Smooth muscle cell of the pulmonary artery (primary cell): Measurements from ENCODE around the gene POC1B. TPM values are rescaled to one million over a fixed set of nuclear protein-coding genes. Genes with fewer than 3 reads are reported as not detected.

ENCODE experiments used
- total RNA-seq: library from RNA; depleted of rRNA; stranded (reverse); fragments of >200 nt; gene quantifications from 2 replicates; pipeline ENCODE4 v1.2.3, GENCODE V29; 2014

The POC1B gene
- total RNA-seq, result 12.8 and 15.4 TPM in 2 replicates

DNA sequence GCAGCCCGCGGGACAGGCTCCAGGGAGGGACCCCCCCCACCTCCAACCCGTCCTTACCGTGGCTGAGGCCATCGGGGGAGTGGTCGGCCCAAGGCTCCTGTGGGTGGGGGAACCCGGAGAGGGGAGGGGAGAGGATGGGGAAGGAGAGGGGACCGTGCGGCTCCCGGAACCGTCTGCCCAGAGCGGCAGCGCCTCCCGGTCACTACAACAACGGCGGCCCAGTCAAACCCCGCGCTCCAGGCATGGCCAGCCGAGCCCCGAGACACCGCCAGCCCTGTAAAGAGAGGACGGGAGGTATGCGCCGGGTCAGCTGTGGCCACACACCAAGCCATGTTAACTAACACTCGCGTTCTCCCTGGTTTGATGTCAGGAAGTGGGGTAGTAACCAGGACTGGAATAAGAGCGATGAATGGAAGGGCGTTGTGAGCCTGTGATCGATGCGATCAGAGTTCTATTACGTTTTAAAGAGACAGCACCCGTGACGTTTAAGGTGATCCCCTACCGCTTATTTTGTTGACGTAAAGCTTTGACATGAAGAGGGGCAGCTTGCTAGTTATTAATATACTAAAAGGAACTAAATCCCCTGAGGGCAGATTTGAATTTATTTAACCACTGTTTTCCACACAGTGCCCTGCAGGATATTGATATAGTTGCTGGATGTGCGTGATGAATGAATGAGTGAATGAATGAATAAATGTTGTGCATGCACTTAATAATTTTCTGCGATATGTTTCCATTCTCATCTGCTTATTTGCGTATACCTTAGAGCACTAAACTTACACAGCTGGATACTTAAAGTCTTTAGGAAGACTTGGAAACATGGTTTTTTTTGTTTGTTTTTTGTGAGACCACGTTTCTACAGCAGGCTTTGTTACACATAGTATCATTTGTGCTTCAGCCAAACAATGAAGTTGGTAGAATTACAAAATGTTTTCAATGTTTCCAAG lies at the start of gene POC1B:
TSS of gene POC1B (minus strand) at position 224 of the 947 bp plus-strand sequence. CDS start at position 72, 152 bp downstream.

DNA sequence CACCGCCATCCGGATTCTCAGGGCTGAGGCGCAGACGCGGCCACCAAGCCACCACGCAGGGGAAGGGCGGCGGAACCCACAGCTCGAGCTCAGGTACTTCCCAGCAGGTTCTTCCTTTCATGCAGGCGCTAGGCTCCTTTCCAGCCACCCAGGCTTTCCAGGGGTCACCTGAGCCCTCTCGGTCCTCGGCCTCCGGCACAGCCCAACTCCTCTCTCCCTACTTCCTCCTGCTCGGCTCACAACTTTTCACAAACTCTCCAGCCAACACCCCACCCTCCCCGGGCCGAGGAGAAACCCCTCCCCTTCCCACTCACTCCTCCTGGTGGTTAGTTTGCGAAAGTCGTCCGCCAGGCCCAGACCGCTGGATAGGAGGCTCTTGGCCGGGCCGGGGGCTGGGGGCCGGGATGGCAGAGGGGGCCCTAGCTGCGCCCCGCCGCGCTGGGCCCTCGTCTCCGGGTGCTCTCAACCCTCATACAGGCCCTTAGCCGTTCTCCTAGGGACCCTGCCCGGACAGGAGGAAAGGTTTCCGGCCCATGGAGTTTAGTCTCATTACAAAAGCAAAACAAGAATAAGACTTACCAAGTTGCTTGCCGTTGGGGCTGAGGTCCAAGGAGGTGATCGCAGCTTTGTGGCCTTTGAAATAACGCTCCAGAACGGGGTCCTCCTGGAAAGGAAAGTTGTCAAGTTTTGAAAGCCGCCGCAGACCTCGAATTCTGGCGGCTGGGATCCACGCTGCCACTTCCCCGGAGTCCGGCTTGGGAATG lies 1.1 kb downstream of the POC1B start, which contains the start of gene GALNT4:
TSS of gene GALNT4 (minus strand) at position 256 of the 764 bp plus-strand sequence. CDS start at position 9, 247 bp downstream.

Other genes with a start within 250 kb of the POC1B start
- 48.1 and 68.9 TPM in 2 replicates for gene DUSP6, start 173.5 kb downstream of the POC1B start, total RNA-seq
- gene GALNT4, start 1.3 kb downstream of the POC1B start, total RNA-seq, result 10.7 and 14.3 TPM in 2 replicates
- gene ATP2B1, start 182.8 kb upstream of the POC1B start, total RNA-seq, result 43.1 and 85.6 TPM in 2 replicates